Ascending aorta (tissue), 2 donors: Measurements from ENCODE around the gene JOSD2. TPM values are rescaled to one million over a fixed set of nuclear protein-coding genes. Genes with fewer than 3 reads are reported as not detected.

ENCODE experiments used
- DNase-seq, 2 donors: peaks; one replicate each; pipeline ENCODE4 v3.0.0-alpha.2; 2019; ENCODE audit warnings: low spot score in 2 of 2
- H3K27ac ChIP-seq, 2 donors: fragments of 200-600 bp; sonication (generic); one replicate each; pipeline ENCODE4 v1.5.1; 2016 to 2017; ENCODE audit warnings: mild to moderate bottlenecking in 1 of 2
- H3K27me3 ChIP-seq: fragments of 200-600 bp; sonication (generic); one replicate; pipeline ENCODE4 v1.5.1; 2017
- H3K36me3 ChIP-seq, 2 donors: fragments of 200-600 bp; sonication (generic); one replicate each; pipeline ENCODE4 v1.5.1; 2016
- H3K4me1 ChIP-seq, 2 donors: fragments of 200-600 bp; sonication (generic); one replicate each; pipeline ENCODE4 v1.5.1; 2016 to 2017; ENCODE audit warnings: mild to moderate bottlenecking in 1 of 2
- H3K4me3 ChIP-seq, 2 donors: fragments of 200-600 bp; sonication (generic); one replicate each; pipeline ENCODE4 v1.5.1; 2016 to 2017; ENCODE audit warnings: mild to moderate bottlenecking in 1 of 2
- H3K9me3 ChIP-seq, 2 donors: fragments of 200-600 bp; sonication (generic); one replicate each; pipeline ENCODE4 v1.5.1; 2016
- intact Hi-C: fragments of 100-400 bp; cut with DNase I; formaldehyde crosslinking; loops from one replicate; pipeline ENCODE4 v1.15.1; 2023
- total RNA-seq: library from RNA; depleted of rRNA; stranded (reverse); fragments of >200 nt; gene quantifications from one replicate; pipeline ENCODE4 v1.1.0, GENCODE V29; 2016
- TF ChIP-seq, protein P1 (sequence below), 3 experiments: fragments of 200-600 bp in 2 of 3; fragments of 450-650 bp in 1 of 3; sonication (generic) in 2 of 3; IDR thresholded peaks; one replicate each; pipeline ENCODE4 v1.5.1; 2016 to 2019; ENCODE audit warnings: antibody characterized with exemption in 3 of 3, mild to moderate bottlenecking in 1 of 3, moderate library complexity in 1 of 3

The JOSD2 gene
- total RNA-seq, 1 donor from 2014 or later = 169 TPM

DNA sequence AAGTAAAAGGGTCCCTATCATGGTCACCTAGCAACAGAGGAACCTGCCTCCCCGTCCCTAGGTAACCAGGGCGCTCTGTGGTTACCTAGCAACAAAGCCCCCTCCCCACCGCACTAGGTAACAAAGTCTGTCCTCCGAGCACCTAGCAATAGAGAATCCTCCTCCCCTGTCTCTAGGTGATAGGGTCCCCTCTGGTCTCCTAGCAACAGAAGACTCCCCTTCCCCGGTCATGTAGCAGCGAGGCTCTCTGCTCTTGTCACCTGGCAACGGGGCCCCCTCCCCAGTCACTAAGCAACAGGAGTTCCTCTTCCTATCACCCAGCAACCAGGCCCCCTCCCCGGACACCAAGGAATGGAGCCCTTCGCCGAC is 307 bp downstream of the JOSD2 start:
- Histone ChIP-seq H3K4me3 (peak overlapping the region; percentile 80 to 92), H3K9me3 (no peaks in the 10 kb centered on the region), H3K27ac (peak overlapping the region; percentile 65 to 68), H3K36me3 (peaks cover 0 to 7% of the 10 kb centered on the region in 2 donors), H3K27me3 (no peaks in the 10 kb centered on the region), H3K4me1 (peaks cover 6% of the 10 kb centered on the region in 2 donors)
- TF ChIP-seq, protein P1, sequence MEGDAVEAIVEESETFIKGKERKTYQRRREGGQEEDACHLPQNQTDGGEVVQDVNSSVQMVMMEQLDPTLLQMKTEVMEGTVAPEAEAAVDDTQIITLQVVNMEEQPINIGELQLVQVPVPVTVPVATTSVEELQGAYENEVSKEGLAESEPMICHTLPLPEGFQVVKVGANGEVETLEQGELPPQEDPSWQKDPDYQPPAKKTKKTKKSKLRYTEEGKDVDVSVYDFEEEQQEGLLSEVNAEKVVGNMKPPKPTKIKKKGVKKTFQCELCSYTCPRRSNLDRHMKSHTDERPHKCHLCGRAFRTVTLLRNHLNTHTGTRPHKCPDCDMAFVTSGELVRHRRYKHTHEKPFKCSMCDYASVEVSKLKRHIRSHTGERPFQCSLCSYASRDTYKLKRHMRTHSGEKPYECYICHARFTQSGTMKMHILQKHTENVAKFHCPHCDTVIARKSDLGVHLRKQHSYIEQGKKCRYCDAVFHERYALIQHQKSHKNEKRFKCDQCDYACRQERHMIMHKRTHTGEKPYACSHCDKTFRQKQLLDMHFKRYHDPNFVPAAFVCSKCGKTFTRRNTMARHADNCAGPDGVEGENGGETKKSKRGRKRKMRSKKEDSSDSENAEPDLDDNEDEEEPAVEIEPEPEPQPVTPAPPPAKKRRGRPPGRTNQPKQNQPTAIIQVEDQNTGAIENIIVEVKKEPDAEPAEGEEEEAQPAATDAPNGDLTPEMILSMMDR (IDR thresholded peaks at IDR 0.05) = no peak
- intact Hi-C loops = loop anchor here (1.0 to 10.0 kb wide), 9 partner anchors 34 to 854 kb away; partner anchors contain the start of genes CLDND2, CTU1, EMC10 and ETFB
- no peak for DNase-seq

DNA sequence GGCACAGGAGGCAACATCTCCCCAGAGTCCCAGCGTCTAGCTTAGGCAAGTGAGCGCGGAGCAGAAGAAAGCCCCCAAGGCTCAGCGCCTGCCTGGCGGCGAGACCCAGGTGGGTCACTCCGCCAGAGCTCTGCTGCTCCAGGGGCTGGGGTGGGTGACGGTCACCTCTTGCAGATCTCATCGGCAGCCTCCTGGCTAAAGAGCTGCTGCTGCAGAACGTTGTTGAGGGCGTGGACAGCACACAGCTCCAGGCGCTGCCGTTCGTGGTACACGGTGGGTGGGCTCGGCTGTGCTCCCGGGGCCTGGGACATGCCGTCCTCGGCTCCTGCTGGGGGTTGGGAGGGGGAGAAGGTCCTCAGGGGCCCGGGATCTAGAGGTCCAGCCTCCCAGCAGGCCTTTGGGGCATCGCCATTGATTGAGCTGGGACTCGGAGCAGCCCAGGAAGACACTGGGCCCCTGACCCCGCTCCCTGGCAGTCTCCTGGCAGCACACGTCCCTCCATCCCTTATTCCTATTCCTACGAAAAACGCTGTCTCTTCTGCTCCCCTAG is 795 bp downstream of the JOSD2 start:
- Histone ChIP-seq H3K27me3 (no peaks in the 10 kb centered on the region), H3K4me1 (peaks cover 6% of the 10 kb centered on the region in 2 donors), H3K4me3 (peak overlapping the region; percentile 80 to 92), H3K9me3 (no peaks in the 10 kb centered on the region), H3K36me3 (peaks cover 0 to 7% of the 10 kb centered on the region in 2 donors), H3K27ac (peak overlapping the region in 1 of 2 donors; percentile 65)
- TF ChIP-seq, protein P1 (IDR thresholded peaks at IDR 0.05) = no peak
- intact Hi-C loops = loop anchor here (2.0 to 10.0 kb wide), 7 partner anchors 78 to 855 kb away; partner anchors contain the start of genes CLDND2, CTU1, ETFB and MYBPC2
- DNase-seq = no peak

DNA sequence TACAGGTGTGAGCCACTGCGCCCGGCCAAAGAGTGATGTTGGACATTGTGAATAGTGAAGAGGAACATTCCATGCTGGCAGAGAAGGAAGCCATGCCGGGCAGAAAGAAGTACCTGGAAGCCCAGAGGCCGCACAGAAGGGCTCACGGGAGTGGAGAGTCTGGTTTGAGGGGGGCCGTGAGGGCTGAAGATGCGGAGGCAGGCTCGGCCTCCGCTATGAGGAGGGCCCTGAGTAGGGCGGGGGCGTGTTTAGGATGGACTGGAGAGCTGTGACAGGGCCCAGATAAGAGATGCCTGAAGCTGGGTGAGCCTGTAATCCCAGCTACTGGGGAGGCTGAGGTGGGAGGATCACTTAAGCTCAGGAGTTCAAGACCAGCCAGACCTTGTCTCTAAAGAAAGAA is 1.6 kb downstream of the JOSD2 start:
- no peak for DNase-seq

DNA sequence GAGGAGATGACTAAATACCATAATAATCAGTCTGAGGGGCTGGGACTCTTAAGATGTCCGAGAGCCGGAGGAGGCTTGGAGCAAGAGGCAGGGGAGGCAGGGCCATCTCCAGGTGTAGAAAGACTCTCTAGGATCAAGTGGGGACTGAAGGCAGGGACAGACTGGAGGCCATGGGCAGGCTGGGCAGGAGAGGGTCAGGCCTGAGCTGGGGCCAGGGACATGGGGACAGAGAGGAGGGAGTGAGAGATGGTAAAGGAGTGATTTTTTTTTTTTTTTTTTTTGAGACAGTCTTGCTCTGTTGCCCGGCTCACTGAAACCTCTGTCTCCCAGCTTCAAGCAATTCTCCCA is 2.2 kb downstream of the JOSD2 start:
- intact Hi-C loops = no loop called here
- TF ChIP-seq, protein P1 (IDR thresholded peaks at IDR 0.05) = no peak

More for the DNA sequence above, 1.6 kb downstream of the JOSD2 start:
- TF ChIP-seq, protein P1 (IDR thresholded peaks at IDR 0.05) = no peak
- Histone ChIP-seq H3K27me3 (no peaks in the 10 kb centered on the region), H3K4me1 (peaks cover 6% of the 10 kb centered on the region in 2 donors), H3K9me3 (no peaks in the 10 kb centered on the region), H3K27ac (no peak overlapping the region), H3K4me3 (no peak overlapping the region), H3K36me3 (peaks cover 0 to 7% of the 10 kb centered on the region in 2 donors)
- intact Hi-C loops = no loop called here

DNA sequence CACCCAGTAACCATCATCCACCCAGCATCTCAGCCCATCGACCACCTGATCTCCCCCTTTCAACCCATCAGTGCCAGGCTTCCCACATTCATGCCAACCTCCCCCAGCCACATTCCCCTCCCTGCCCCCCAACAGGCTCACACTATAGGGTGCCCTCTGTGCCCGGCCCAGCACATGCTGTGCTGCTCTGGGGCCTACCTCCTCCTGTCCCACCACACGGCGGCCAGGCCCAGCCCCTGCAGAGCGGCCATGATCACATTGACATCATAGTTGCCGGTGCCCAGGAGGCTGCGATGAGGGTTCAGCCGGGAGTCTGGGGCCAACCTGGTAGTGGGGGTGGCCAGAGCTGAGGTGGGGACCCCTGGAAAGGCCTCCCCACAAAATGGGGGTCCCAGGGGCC is 3.6 kb downstream of the JOSD2 start:
- Histone ChIP-seq H3K9me3 (no peaks in the 10 kb centered on the region), H3K27me3 (no peaks in the 10 kb centered on the region), H3K27ac (no peak overlapping the region), H3K4me1 (peaks cover 6% of the 10 kb centered on the region in 2 donors), H3K4me3 (no peak overlapping the region), H3K36me3 (peaks cover 0 to 7% of the 10 kb centered on the region in 2 donors)
- TF ChIP-seq, protein P1 (IDR thresholded peaks at IDR 0.05) = no peak
- intact Hi-C loops = no loop called here
- DNase-seq = no peak

More for the DNA sequence above, 2.2 kb downstream of the JOSD2 start:
- no peaks in the 10 kb centered on the region for H3K27me3 ChIP-seq
- peaks cover 0 to 7% of the 10 kb centered on the region in 2 donors for H3K36me3 ChIP-seq
- no peak overlapping the region for H3K4me3 ChIP-seq
- DNase-seq = no peak
- peaks cover 6% of the 10 kb centered on the region in 2 donors for H3K4me1 ChIP-seq
- H3K9me3 ChIP-seq = no peaks in the 10 kb centered on the region
- no peak overlapping the region for H3K27ac ChIP-seq
